GM10248 (cell line): ENCODE data around the gene DNMT3A.

Source experiments
- CTCF ChIA-PET: fragments of 300-600 bp; sonication (Branson Sonifier 250); formaldehyde crosslinking; extraction: SDS; loops from one replicate; lab custom pipeline; 2021; ENCODE audit warnings: antibody characterized with exemption; lab: Yijun Ruan, JAX
- POLR2A ChIA-PET: fragments of 350-650 bp; sonication (Branson Sonifier 250); formaldehyde crosslinking; extraction: SDS; loops from one replicate; lab custom pipeline; 2020; ENCODE audit warnings: antibody characterized with exemption; lab: Yijun Ruan, JAX
- DNase-seq: peaks from one replicate; pipeline ENCODE4 v3.0.0; 2012; ENCODE audit errors: extremely low spot score
- TF ChIP-seq, protein P1 (sequence below): IDR thresholded peaks from 2 replicates; pipeline ENCODE4 v1.5.1; 2012; ENCODE audit warnings: mild to moderate bottlenecking, low read depth; ENCODE audit errors: extremely low read depth, missing control alignments, control extremely low read depth

The DNMT3A gene

DNA sequence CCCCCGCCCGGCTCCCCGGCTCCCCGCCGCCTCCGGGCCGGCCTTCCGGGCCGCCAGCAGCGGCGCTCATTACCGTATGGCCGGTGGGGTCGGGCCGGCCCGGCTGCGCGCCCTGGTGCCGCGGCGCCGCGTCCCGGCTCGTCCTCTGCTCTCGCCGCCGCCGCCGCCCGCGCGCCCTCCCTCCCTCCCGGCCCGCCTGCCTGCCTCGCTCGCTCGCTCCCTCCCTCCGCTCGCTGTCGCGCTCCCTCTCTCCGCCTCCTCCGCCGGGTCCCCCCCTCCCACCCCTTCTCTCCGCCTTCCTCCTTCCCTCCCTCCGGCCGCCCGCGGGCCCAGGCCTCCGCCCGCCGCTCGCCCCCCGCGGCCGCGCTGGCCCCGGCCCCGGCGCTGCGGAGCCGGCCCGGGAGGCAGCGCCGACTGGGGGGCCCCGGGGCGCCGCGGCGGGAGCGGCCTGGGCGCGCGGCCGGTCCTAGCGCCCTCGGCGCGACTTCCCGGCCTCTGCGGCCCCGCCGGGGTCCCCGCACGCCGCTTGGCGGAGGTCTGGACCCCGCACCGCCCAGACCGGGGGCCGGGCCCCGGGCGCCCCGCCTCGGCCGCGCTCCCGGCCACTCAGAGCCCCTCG is at the start of gene DNMT3A:
DNMT3A (minus strand) TSS at position 173 of the 619 bp plus-strand sequence. CDS start 27,941 bp downstream, outside the sequence.
- ChIA-PET CTCF (interaction anchor here (1.0 to 3.8 kb wide), 18 partner anchors 10 to 323 kb away, joined by 3 to 32 read pairs (median 4); no protein-coding TSS in a partner anchor), POLR2A (no interaction called here)
- DNase-seq = peak; percentile 70
- TF ChIP-seq, protein P1, sequence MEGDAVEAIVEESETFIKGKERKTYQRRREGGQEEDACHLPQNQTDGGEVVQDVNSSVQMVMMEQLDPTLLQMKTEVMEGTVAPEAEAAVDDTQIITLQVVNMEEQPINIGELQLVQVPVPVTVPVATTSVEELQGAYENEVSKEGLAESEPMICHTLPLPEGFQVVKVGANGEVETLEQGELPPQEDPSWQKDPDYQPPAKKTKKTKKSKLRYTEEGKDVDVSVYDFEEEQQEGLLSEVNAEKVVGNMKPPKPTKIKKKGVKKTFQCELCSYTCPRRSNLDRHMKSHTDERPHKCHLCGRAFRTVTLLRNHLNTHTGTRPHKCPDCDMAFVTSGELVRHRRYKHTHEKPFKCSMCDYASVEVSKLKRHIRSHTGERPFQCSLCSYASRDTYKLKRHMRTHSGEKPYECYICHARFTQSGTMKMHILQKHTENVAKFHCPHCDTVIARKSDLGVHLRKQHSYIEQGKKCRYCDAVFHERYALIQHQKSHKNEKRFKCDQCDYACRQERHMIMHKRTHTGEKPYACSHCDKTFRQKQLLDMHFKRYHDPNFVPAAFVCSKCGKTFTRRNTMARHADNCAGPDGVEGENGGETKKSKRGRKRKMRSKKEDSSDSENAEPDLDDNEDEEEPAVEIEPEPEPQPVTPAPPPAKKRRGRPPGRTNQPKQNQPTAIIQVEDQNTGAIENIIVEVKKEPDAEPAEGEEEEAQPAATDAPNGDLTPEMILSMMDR = no peak

- no peak for DNase-seq
- POLR2A ChIA-PET = interaction anchor here (0.6 kb wide), 1 partner anchor 1393 kb away, joined by 3 read pairs; no protein-coding TSS in a partner anchor
- TF ChIP-seq, protein P1 = no peak
- CTCF ChIA-PET = interaction anchor here (0.8 to 6.8 kb wide), 7 partner anchors 8 to 27 kb away, joined by 3 to 48 read pairs (median 5); no protein-coding TSS in a partner anchor
Measured at GRCh38 chr2:25389161-25389560, 47.4 kb upstream of the DNMT3A start.

DNA sequence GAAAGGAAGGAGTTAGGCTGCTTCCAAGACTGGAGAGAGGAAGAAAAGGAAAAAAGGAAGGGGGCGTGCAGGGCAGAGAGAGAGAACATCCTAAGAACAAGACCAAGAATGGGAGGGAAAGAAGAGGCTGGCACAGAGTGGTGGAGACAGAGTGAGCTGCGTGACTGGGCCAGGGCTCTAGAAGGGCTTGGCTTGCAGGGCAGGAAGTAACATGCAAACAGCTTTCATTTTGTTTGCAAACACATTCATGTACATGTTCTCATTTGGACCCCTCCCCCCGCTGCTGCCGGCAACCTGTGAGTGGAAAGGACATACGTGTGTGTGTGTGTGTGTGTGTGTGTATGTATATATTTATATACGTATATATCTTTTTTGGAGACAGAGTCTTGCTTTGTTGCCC is 46.8 kb upstream of the DNMT3A start:
- ChIA-PET CTCF (interaction anchor here (0.8 to 6.8 kb wide), 4 partner anchors 8 to 26 kb away, joined by 3 to 48 read pairs (median 5); no protein-coding TSS in a partner anchor), POLR2A (no interaction called here)
- TF ChIP-seq, protein P1 = no peak
- DNase-seq = no peak

- ChIA-PET POLR2A (no interaction called here), CTCF (interaction anchor here (2.0 to 6.8 kb wide), 2 partner anchors 12 to 26 kb away, joined by 7 to 48 read pairs; no protein-coding TSS in a partner anchor)
- TF ChIP-seq, protein P1 = no peak
- no peak for DNase-seq
Measured at GRCh38 chr2:25387876-25388449, 46.2 kb upstream of the DNMT3A start.

GRCh38 chr2:25386971-25387875 is 45.5 kb upstream of the DNMT3A start:
- CTCF ChIA-PET = interaction anchor here (1.1 to 6.8 kb wide), 4 partner anchors 11 to 30 kb away, joined by 3 to 48 read pairs (median 18); no protein-coding TSS in a partner anchor
- POLR2A ChIA-PET = no interaction called here
- DNase-seq = no peak
- TF ChIP-seq, protein P1 = no peak

DNA sequence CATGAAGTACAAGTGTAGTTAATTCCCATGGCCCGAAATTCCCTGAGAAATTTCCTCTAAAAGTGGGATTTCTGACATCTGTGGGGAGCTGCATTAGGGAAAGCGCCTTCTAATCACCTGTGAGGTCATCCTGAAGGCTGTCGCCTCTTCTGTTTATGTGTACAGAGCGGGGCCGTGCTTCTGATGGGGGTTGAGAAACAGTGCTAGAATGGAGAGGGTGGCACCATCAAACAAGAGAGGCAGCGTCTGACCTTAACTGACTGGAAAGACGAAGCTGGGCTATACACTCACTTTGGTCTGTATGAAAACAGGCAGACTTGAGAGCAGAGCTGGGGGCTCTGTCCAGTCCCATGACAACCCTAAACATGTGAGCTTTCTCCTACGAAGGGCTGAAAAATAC is 44.2 kb upstream of the DNMT3A start:
- TF ChIP-seq, protein P1 = no peak
- DNase-seq = no peak
- ChIA-PET CTCF (interaction anchor here (0.9 to 6.8 kb wide), 7 partner anchors 10 to 24 kb away, joined by 3 to 48 read pairs (median 5); no protein-coding TSS in a partner anchor), POLR2A (no interaction called here)
